Right forelimb (tissue), 1 donor: ENCODE data around the gene MLXIP.
"Not testable (repeated sequence)": the region's sequence is repeated elsewhere in the genome, so short reads cannot be mapped to it uniquely, and the experiment has no call there.

Experiments used
- DNase-seq: peaks from one replicate; pipeline ENCODE4 v3.0.0-alpha.2; 2018

The MLXIP gene, protein sequence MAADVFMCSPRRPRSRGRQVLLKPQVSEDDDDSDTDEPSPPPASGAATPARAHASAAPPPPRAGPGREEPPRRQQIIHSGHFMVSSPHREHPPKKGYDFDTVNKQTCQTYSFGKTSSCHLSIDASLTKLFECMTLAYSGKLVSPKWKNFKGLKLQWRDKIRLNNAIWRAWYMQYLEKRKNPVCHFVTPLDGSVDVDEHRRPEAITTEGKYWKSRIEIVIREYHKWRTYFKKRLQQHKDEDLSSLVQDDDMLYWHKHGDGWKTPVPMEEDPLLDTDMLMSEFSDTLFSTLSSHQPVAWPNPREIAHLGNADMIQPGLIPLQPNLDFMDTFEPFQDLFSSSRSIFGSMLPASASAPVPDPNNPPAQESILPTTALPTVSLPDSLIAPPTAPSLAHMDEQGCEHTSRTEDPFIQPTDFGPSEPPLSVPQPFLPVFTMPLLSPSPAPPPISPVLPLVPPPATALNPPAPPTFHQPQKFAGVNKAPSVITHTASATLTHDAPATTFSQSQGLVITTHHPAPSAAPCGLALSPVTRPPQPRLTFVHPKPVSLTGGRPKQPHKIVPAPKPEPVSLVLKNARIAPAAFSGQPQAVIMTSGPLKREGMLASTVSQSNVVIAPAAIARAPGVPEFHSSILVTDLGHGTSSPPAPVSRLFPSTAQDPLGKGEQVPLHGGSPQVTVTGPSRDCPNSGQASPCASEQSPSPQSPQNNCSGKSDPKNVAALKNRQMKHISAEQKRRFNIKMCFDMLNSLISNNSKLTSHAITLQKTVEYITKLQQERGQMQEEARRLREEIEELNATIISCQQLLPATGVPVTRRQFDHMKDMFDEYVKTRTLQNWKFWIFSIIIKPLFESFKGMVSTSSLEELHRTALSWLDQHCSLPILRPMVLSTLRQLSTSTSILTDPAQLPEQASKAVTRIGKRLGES

DNA sequence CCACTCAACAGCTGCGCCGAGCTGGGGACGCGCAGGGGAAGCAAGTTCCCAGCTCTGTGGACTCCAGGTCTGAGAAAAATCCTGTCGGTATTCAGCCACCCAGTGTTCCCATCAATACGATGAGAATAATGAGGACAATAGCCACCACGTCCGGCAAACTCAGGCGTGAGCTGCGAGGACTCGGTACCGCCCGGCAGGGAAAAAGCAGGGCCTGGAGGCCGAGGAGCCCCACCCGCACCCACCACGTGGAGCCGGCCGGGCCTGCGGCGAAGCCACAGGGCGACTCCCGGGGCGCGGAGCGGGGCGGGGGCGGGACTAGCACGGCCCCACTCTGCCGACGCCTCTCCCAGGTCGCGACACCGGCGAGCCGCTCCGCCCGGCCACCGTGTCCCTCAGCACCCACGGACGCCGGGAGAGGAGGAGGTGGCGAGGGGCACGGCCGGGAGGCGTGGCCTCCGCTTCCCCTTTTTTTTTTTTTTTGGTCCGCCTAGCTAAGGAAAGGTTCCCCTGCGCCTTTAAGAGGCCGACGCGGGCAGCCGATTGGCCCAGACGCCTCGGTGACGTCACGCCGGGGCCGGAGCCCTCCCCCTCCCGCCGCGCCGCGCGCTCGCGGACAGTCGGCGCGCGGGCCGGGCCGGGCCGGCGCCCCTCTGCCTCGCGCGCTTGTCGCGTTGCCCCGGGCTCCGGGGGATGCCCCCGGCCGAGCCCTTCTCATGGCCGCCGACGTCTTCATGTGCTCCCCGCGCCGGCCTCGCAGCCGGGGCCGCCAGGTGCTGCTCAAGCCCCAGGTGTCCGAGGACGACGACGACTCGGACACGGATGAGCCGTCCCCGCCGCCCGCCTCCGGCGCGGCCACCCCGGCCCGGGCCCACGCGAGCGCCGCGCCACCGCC is at the start of gene MLXIP:
Gene MLXIP, plus strand, starts transcription at position 616 of the 892 bp plus-strand sequence. Its CDS starts 98 bp downstream, at position 714.
- DNase-seq, result peak; percentile 95

DNA sequence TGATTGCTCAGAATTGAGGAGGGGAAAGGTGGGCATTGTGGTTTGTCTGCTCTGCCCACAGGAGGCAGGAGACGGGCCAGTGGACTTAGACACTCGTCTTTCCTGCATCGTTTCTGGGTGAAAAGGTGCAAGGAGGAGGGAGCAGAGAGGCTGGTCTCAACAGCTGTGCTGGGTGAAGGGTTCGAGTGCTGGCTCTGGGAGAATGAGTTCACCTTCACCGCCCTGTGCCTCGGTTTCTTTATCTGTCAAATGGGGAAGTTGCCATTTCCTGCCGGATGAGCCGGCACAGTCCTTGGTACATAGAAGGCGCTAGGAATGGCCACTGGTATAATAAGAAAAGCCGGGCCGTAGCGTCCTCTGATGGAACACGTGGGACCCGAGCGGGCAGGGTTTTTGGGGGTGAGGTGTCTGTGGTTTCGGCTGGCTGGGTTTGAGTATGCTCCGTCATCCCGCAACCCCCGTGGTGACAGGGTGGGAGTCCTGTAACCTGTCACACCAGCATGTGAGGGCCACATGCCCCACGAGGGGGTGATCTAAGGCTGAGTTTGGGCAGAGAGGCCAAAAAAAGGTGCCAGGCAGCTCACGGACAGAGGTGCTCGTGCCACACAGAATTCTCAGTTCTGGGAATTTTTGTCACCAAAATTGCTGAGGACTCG is 49.5 kb upstream of the MLXIP start:
- DNase-seq, result no peak

DNA sequence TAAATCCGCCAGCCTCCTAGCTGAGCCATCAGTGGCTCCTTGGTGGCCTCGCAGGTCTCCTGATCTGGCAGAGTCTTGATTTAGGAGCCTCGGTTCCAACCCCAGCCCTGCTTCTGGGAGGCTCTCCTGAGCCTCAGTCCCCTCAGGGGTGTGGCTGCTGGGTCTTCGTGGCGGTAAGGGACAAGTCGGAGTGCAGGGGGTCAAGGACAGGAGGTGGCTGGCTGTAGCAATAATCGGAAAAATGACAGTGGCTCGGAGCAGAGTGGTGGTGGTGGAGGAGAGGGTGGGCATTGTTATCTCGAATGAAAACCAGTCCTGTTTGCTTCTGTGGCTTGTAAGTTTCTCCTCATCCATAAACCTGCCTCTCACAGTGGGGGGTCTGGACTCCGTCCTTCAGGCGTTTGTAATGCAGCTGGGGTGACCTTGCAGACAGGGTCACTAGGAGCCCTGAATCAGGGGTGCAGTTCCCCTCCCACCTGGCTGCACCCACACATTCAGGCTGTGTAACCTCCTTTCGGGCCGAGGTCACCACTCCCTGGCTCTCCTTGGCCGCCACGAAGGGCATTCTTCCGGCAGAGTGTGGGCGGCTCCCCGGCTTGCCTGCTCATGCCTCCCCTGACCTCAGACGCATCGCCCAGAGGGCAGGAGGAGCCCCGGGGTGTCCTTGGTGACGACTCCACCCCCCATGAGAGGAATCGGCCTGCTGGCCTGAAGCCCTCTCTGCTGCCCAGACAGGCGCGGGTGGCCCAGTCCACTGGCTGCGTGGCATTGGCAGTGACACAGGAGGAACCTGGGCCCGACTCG is 48.7 kb upstream of the MLXIP start:
- no peak for DNase-seq

DNA sequence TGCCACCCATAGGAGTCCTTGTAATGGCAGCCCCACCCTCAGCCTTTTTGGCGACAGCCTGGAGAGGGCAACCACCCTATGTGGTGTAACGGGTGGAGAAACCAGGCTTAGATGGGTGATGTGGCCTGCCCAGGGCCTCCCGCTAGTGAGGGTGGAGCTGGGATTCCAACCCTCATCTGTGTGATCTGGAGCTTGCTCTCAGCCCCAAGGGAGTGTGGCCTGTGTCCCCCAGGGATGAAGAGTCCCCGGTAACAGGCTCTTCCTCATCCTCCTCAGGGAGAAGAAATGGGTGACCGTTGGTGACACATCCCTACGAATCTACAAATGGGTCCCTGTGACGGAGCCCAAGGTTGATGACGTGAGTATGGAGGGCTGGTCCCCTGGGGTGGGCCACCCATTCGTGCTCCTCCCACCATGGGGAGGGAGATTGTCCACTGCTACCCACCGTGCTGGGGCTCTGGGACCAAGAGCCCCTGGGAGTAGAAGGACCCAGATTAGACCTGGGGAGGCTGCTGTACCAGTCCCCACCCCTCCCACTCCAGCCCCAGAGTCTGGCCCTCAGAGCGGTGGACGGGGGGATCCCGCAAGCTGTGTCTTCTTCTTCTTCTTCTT is 48.0 kb upstream of the MLXIP start:
- DNase-seq, result no peak

DNA sequence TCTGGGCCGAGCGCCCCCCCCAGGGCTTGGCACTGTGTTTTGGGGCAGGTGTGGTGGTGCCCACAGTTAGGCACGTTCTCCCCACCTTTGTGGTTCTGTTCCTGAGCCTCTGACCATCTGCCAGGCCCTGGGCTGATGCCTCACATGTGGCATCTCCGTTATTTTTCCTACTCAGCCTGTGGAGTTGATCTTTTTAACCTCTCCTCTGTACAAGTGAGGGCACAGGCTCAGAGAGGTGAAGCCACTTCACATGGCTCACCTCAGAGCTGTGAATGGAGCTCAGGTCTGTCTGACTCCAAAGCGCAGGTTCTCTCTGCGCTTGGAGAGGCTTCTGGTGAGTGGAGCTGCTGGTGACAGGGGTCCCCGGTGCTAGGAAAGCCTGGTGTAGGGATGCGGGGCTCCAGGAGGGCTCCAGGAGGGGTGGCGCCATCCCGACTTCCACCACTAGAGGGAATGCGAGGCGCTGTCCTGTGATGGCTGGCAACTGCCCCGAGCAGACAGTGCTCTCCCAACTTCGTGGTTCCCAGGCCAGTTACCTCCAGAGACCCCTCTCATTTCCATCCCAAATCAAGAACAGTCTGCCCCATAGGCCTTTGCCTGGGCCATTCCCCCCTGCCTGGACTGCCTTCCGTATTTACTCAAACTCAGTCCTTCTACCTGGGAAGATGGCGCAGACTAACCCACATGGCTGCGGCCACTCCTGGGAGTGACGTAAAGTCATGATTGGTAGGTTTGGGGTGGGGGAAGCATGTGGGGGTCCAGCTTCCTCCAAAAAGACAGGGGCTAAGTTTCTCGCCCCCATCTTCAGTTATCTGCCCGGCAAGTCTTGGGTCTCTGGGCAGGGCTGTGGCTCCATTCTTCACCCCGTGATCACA is 47.0 kb upstream of the MLXIP start:
- no peak for DNase-seq

DNA sequence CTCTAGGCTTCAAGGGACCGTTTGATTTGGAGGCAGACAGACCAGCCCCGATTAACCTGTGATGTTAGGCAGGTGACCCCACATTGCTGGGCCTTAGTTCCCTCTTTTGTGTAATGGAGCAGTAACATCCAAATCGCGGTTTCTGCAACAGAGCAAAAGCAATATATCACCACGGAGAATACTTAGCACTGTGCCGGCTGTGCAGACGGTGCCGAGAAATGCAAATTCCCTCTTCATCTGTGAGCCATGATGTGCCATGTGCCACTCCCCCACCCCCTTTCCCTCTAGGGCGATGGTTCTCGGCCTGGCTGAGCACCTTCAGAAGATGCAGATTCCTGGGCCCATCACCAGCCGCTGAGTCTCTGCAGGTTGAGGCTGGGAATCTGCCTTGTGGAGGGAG is 46.0 kb upstream of the MLXIP start:
- no peak for DNase-seq

DNA sequence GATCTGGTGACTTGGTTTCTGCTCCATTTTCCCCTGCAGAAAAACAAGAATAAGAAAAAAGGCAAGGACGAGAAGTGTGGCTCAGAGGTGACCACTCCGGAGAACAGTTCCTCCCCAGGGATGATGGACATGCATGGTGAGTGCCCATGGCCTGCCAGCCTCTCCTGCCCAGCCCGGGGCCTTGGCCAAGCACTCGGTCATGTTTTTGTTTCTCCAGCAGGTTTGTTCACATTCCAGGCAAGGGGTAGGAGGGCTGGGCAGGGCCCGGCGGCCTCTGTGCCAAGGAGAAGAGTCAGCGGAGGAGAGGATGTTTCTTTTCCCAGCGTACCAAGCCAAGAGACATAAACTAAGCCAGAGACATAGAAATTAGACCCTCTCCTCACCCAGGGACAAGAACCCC is 43.3 kb upstream of the MLXIP start:
- no peak for DNase-seq

DNA sequence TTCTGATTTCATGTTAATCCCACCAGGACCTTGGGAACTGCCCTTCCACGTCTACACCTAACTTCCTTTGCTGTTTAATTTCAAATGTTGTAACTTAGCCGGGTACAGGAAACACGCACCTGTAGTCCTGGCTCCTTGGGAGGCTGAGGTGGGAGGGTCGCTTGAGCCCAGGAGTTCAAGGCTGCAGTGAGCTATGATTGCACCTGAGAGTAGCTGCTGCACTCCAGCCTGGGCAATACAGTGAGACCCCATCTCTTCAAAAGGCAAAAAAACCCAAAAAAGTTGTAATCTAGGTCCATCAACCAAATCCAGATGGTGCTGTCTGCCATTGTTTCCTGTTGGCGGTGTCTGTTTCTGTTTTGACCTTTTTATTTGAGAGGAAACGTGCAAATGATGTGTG is 42.4 kb upstream of the MLXIP start:
- DNase-seq, result no peak

DNA sequence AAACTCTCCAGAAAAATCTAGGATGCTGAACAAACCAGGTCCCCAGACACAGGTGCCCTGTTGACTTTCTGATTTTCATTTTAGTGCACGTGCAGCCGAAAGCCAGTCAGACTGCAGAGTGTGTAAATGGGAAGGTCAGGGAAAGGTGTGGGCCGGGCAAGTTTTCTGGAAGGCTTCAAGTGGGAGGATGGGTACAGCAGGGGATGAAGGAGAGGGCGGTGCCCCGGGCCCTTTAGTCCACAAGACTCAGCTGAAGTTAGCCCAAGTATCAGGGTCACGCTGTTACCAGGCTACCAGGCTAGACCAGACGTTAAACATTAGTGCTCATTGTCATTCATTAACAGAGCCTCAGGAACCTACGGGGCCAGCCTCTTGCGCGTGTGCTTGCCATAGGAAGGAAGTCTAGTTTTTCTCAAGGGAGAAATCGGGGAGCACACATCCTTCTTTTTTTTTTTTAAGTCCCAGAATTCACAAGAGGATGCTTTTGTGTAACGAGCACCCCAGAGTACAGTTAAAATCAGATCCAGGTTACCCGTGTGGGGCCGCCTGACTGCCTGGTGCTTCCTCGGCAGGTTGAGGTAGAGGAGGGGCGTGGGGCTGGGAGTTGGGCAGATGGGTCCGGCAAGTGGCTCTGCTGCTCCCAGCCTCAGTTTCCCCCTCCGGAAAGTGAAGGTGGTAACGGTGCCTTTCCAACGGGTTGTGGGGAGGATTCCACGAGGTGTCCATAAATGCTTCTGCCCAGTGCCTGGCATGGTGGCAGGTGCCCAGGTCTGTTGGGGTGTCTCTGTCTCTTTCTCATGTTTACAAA is 37.8 kb upstream of the MLXIP start:
- no peak for DNase-seq

DNA sequence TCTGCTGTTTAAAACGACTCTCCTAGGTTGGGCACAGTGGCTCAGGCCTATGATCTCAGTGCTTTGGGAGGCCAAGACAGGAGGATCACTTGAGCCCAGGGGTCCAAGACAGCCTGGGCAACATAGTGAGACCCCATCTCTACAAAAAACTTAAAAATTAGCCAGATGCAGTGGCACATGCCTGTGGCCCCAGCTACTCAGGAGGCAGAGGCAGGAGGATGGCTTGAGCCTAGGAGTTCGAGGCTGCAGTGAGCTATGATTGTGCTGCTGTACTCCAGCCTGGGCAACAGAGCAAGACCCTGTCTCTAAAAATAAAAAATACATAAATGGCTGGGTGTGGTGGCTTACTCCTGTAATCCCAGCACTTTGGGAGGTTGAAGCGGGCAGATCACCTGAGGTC is 37.1 kb upstream of the MLXIP start:
- DNase-seq, result not testable (repeated sequence)

DNA sequence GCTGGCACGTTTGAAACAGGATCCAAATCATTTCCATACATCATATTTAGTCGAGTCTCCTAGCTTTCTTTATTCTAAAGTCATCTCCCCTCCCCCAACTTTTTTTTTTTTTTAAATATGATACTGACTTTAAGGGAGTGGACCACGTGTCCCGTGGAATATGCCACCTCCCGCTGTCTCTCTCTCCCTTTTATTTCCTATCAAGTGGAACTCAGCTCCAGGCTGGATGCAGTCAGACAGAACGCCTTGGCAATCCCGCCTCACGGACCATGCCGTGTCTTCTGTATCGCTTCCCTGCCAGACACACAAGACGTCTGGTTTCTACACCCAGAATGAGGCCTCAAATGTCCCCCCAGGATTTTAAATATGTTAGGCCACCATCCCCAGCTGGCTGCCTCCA is 35.6 kb upstream of the MLXIP start:
- no peak for DNase-seq

DNA sequence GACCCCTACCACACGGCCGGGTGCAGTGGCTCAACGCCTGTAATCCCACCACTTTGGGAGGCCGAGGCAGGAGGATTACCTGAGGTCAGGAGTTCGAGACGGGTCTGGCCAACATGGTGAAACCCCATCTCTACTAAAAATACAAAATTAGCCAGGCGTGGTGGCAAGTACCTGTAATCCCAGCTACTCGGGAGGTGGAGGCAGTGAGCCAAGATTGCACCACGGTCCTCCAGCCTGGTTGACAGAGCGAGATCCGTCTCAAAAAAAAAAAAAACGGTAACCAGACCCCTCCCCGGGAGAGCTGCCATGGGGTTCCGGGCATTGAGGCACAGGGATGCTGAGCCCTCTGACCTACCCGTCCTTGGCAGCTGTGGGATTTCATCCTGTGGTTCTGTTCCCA is 35.1 kb upstream of the MLXIP start:
- no peak for DNase-seq

DNA sequence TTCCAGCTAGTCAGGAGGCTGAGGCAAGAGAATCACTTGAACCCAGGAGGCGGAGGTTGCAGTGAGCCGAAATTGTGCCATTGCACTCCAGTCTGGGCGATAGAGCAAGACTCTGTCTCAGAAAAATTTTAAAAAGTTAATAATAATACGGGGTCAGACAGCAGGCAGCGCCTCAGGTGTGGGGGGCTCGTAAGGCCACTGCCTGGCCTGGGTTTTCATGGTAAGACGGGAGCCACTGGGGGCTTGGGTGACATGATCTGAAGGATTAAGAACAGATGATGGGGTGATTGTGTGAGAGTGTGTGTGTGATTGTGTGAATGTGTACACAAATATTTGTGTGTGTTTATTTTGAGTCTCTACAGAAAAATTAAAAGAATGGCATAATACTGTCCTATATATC is 33.3 kb upstream of the MLXIP start:
- no peak for DNase-seq

DNA sequence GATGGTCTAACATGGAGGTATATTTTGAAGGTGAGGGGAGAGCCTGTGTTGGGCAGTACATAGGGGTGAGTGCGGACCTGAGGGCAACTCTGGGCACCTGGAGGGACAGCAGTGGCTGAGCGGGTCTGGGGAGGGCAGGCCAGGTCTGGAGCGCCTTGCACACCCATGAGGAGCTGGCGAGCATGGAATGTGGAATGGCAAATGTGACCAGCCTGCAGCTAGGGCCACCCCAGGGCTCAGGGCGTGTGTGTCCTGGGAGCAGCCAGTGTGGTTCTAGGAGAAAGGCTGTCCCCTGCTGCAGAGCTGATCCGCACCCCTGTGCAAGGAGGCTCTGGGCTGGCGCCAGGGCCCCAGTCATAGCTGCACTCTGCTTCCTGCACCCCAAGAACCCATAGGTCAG is 32.4 kb upstream of the MLXIP start:
- DNase-seq, result no peak

DNA sequence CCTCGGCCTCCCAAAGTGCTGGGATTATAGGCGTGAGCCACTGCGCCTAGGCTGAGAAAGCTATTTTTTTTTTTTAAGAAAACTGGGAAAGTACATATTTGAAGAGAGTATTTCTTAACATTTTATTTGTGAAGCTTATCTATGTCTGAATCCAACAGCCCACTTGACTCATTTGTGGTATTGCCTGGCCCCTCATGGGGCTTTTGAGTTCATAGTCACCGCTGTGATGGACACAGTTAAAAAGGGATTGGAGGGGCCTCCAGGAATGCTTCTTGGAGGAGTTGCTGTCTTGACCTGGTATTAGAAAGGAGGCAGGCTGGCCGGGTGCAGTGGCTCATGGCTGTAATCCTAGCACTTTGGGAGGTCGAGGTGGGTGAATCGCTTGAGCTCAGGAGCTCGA is 30.4 kb upstream of the MLXIP start:
- DNase-seq, result no peak

DNA sequence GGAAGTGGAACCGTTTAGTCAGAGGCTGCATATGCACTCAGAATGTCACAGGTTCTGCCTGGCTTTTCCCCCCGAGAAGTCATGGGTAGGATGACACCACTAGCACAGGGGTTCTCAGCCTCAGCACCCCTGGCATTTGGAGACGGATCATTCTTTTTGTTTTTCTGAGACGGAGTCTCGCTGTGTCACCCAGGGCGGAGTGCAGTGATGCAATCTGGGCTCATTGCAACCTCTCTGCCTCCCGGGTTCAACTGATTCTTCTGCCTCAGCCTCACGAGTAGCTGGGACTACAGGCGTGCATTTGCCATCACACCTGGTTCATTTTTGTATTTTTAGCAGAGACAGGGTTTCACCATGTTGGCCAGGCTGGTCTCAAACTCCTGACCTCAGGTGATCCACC is 28.7 kb upstream of the MLXIP start:
- DNase-seq, result no peak

DNA sequence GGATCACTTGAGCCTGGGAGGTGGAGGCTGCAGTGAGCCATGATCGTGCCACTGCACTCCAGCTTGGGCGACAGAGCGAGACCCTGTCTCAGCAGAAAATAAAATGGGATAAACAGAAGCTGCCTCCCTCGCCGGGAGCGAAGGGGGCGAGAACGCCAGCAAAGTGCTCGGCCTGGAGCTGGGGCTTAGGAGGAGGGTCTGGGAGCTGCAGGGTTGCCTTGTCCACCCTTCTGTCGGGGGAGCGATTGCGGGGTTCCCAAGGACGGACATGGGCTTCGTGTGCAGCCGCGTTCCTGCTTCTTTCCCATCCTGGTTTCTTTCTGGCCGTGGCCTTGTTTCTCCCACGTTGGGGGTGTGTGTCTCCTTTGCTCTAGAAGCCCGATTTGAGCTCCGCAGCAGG is 27.9 kb upstream of the MLXIP start:
- no peak for DNase-seq

DNA sequence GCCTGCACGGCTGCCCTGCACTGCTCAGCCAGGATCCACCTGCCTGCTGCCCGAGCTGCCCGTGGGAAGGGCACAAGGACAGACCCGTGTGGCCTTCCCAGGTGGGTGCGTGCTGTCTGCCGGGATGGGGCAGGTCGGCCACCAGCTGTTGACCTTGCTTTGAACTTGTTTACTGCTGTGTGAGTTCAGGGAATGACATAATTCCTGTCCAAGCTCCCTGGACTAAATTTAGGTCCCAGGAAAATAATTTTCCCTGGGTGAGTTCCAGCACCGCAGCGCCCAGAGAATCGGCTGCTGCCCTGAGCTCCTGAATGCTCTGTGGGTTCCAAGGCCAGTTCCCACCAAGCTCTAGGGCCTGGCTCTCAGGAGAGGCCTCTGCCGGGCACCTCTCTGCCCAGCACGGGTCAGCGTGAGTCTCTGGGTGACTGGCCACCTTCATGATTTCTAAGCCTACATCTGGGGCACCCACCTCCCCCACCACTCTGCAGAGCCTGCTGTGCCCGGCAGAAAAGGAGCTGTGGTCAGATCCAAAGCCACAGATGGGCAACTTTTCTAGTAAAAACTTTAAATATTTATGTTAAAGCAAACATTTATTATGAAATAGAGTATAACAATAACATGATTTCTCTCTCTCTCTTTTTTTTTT is 27.2 kb upstream of the MLXIP start:
- DNase-seq, result no peak

DNA sequence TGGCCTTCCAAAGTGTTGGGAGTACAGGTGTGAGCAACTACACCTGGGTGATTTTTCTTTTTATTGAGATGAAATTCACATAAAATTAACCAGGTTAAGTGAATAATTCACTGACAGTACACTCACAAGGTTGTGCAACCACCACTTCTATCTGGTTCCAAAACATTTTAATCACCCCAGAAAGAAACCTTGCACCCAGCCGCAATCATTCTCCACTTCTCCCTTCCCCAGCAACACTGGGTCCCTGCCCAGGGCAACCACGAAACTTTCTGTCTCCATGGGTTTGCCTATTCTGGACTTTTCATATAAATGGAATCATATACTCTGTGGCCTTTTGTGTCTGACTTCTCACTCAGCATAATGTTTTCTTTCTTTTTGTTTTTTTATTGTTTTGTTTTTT is 26.3 kb upstream of the MLXIP start:
- DNase-seq, result no peak
